GM15510 (cell line): ENCODE data around the gene MTHFR.

ENCODE experiments used
- POLR2A ChIP-seq: IDR thresholded peaks from 3 replicates; pipeline ENCODE4 v1.6.1; 2011; ENCODE audit warnings: borderline replicate concordance; ENCODE audit not compliant: insufficient read length; ENCODE audit errors: extremely low read depth

Gene MTHFR

GRCh38 chr1:11782127-11782708, 23.5 kb downstream of the MTHFR start:
- no peak for TF ChIP-seq POLR2A

- no peak for TF ChIP-seq POLR2A
Observed at GRCh38 chr1:11781297-11781696, 24.5 kb downstream of the MTHFR start.

- TF ChIP-seq POLR2A, result no peak
Observed at GRCh38 chr1:11780380-11781147, 25.2 kb downstream of the MTHFR start.

- no peak for TF ChIP-seq POLR2A
Observed at GRCh38 chr1:11779715-11780379, 25.9 kb downstream of the MTHFR start.

- no peak for TF ChIP-seq POLR2A
Observed at GRCh38 chr1:11778844-11779623, 26.7 kb downstream of the MTHFR start.

GRCh38 chr1:11778336-11778735, 27.4 kb downstream of the MTHFR start:
- TF ChIP-seq POLR2A, result no peak

GRCh38 chr1:11777658-11778322, 28.0 kb downstream of the MTHFR start:
- no peak for TF ChIP-seq POLR2A

GRCh38 chr1:11774753-11775152, 31.0 kb downstream of the MTHFR start:
- no peak for TF ChIP-seq POLR2A

GRCh38 chr1:11772458-11772857, 33.3 kb downstream of the MTHFR start:
- no peak for TF ChIP-seq POLR2A

GRCh38 chr1:11771481-11772043, 34.2 kb downstream of the MTHFR start:
- TF ChIP-seq POLR2A, result no peak

GRCh38 chr1:11770011-11770410, 35.8 kb downstream of the MTHFR start:
- no peak for TF ChIP-seq POLR2A

GRCh38 chr1:11769274-11769673, 36.5 kb downstream of the MTHFR start:
- TF ChIP-seq POLR2A, result no peak

GRCh38 chr1:11768821-11769220, 36.9 kb downstream of the MTHFR start:
- TF ChIP-seq POLR2A, result no peak
